GM18868 (cell line): ENCODE results near the gene OVOL2.
"Not testable (repeated sequence)": the region's sequence is repeated elsewhere in the genome, so short reads cannot be mapped to it uniquely, and the experiment has no call there.

Source experiments
- ATAC-seq: cut with Tn5 transposase; IDR thresholded peaks from one replicate; pipeline ENCODE4 v1.9.1; 2021; ENCODE audit warnings: mild to moderate bottlenecking, moderate library complexity; ENCODE audit not compliant: unreplicated experiment

Gene OVOL2

GRCh38 chr20:18057101-18057993 lies at the start of gene OVOL2:
Gene OVOL2 (minus strand): TSS chr20:18057916. CDS start chr20:18057634, 282 bp downstream.
- no peak for ATAC-seq

- no peak for ATAC-seq
These were observed 45.8 kb upstream of the OVOL2 start for GRCh38 chr20:18103497-18103896.

- ATAC-seq: no peak
These were observed 43.6 kb upstream of the OVOL2 start for GRCh38 chr20:18101125-18101810.

- not testable (repeated sequence) for ATAC-seq
These were observed 42.9 kb upstream of the OVOL2 start for GRCh38 chr20:18100569-18100968.

GRCh38 chr20:18094191-18094590 lies 36.5 kb upstream of the OVOL2 start:
- ATAC-seq: no peak

GRCh38 chr20:18093388-18093787 lies 35.7 kb upstream of the OVOL2 start:
- no peak for ATAC-seq

GRCh38 chr20:18092890-18093289 lies 35.2 kb upstream of the OVOL2 start:
- no peak for ATAC-seq

- ATAC-seq: no peak
These were observed 33.9 kb upstream of the OVOL2 start for GRCh38 chr20:18091623-18092022.

- no peak for ATAC-seq
These were observed 32.8 kb upstream of the OVOL2 start for GRCh38 chr20:18090477-18090876.

- no peak for ATAC-seq
These were observed 32.3 kb upstream of the OVOL2 start for GRCh38 chr20:18090044-18090443.

- ATAC-seq: not testable (repeated sequence)
These were observed 31.1 kb upstream of the OVOL2 start for GRCh38 chr20:18088841-18089240.

GRCh38 chr20:18088298-18088697 lies 30.6 kb upstream of the OVOL2 start:
- ATAC-seq: not testable (repeated sequence)

- ATAC-seq: no peak
These were observed 29.3 kb upstream of the OVOL2 start for GRCh38 chr20:18087054-18087453.

- ATAC-seq: not testable (repeated sequence)
These were observed 23.1 kb upstream of the OVOL2 start for GRCh38 chr20:18080836-18081235.

GRCh38 chr20:18079756-18080353 lies 22.1 kb upstream of the OVOL2 start:
- no peak for ATAC-seq

GRCh38 chr20:18077157-18077556 lies 19.4 kb upstream of the OVOL2 start:
- ATAC-seq: no peak

- no peak for ATAC-seq
These were observed 14.8 kb upstream of the OVOL2 start for GRCh38 chr20:18072532-18072931.

GRCh38 chr20:18066421-18067333 lies 9.0 kb upstream of the OVOL2 start:
- ATAC-seq: no peak

GRCh38 chr20:18063676-18064075 lies 6.0 kb upstream of the OVOL2 start:
- ATAC-seq: no peak

GRCh38 chr20:18059603-18060002 lies 1.9 kb upstream of the OVOL2 start:
- no peak for ATAC-seq
